Esophagus squamous epithelium (tissue), 4 donors: ENCODE measurements around the gene RIT2.

Experiments used
- POLR2A ChIP-seq, 4 donors: fragments of 450-650 bp; IDR thresholded peaks; one replicate each; pipeline ENCODE4 v1.6.1; 2017; ENCODE audit warnings: antibody characterized with exemption in 4 of 4, mild to moderate bottlenecking in 4 of 4, moderate library complexity in 3 of 4
- TF ChIP-seq, protein P1 (sequence below), 6 experiments: fragments of 450-650 bp in 4 of 6; fragments of 200-600 bp in 2 of 6; sonication (generic) in 2 of 6; IDR thresholded peaks; one replicate each; pipeline ENCODE4 v1.5.1; 2016 to 2019; ENCODE audit warnings: antibody characterized with exemption in 6 of 6, mild to moderate bottlenecking in 4 of 6, moderate library complexity in 4 of 6

- TF ChIP-seq, protein P1, sequence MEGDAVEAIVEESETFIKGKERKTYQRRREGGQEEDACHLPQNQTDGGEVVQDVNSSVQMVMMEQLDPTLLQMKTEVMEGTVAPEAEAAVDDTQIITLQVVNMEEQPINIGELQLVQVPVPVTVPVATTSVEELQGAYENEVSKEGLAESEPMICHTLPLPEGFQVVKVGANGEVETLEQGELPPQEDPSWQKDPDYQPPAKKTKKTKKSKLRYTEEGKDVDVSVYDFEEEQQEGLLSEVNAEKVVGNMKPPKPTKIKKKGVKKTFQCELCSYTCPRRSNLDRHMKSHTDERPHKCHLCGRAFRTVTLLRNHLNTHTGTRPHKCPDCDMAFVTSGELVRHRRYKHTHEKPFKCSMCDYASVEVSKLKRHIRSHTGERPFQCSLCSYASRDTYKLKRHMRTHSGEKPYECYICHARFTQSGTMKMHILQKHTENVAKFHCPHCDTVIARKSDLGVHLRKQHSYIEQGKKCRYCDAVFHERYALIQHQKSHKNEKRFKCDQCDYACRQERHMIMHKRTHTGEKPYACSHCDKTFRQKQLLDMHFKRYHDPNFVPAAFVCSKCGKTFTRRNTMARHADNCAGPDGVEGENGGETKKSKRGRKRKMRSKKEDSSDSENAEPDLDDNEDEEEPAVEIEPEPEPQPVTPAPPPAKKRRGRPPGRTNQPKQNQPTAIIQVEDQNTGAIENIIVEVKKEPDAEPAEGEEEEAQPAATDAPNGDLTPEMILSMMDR (IDR thresholded peaks at IDR 0.05) = no peak
- no peak for TF ChIP-seq POLR2A (IDR thresholded peaks at IDR 0.05)
These were observed 138.5 kb downstream of the RIT2 start for GRCh38 chr18:42976869-42977590.
